Loucy (cell line): ENCODE results near the gene EXOC8.

ENCODE experiments used
- H2AFZ ChIP-seq: fragments of 200-600 bp; sonication (generic); 2 replicates; pipeline ENCODE4 v1.6.0; 2016; ENCODE audit warnings: antibody characterized with exemption, mild to moderate bottlenecking, low read length, moderate library complexity
- H3F3A ChIP-seq: fragments of 200-600 bp; 2 replicates; pipeline ENCODE4 v1.6.0; 2016; ENCODE audit warnings: antibody characterized with exemption, low read depth, mild to moderate bottlenecking
- H3K27me3 ChIP-seq: fragments of 200-600 bp; sonication (generic); 2 replicates; pipeline ENCODE4 v1.6.1; 2014; ENCODE audit warnings: low read length, mild to moderate bottlenecking; ENCODE audit not compliant: insufficient read depth, poor library complexity, severe bottlenecking
- H3K36me3 ChIP-seq: fragments of 200-600 bp; sonication (generic); 2 replicates; pipeline ENCODE4 v1.6.1; 2016; ENCODE audit warnings: low read length; ENCODE audit not compliant: insufficient read depth
- H3K4me1 ChIP-seq: fragments of 200-600 bp; sonication (generic); 2 replicates; pipeline ENCODE4 v1.5.1; 2014; ENCODE audit warnings: low read length, mild to moderate bottlenecking; ENCODE audit not compliant: insufficient read depth, poor library complexity, severe bottlenecking
- H3K4me2 ChIP-seq: fragments of 200-600 bp; sonication (generic); 2 replicates; pipeline ENCODE4 v1.6.0; 2014; ENCODE audit warnings: antibody characterized with exemption, low read length, low read depth, mild to moderate bottlenecking; ENCODE audit not compliant: poor library complexity, severe bottlenecking
- H3K4me3 ChIP-seq: fragments of 200-600 bp; sonication (generic); 2 replicates; pipeline ENCODE4 v1.5.1; 2014; ENCODE audit warnings: low read length, mild to moderate bottlenecking, mixed read lengths; ENCODE audit not compliant: poor library complexity, severe bottlenecking
- H3K79me2 ChIP-seq: fragments of 200-600 bp; sonication (generic); 2 replicates; pipeline ENCODE4 v1.6.1; 2014; ENCODE audit warnings: low read length; ENCODE audit not compliant: insufficient read depth
- H3K9ac ChIP-seq: fragments of 200-600 bp; sonication (generic); 2 replicates; pipeline ENCODE4 v1.6.0; 2014; ENCODE audit warnings: mild to moderate bottlenecking, low read depth, low read length, moderate library complexity; ENCODE audit not compliant: poor library complexity, severe bottlenecking
- H3K9me2 ChIP-seq: fragments of 200-600 bp; sonication (generic); replicated peaks from 2 replicates; pipeline ENCODE4 v1.6.1; 2016; ENCODE audit warnings: low read depth, low read length, mixed read lengths
- H3K9me3 ChIP-seq: fragments of 200-600 bp; sonication (generic); 2 replicates; pipeline ENCODE4 v1.6.1; 2014; ENCODE audit warnings: mild to moderate bottlenecking, antibody characterized with exemption, low read length, low read depth; ENCODE audit not compliant: insufficient read depth
- H4K20me1 ChIP-seq: fragments of 200-600 bp; sonication (generic); 2 replicates; pipeline ENCODE4 v1.6.0; 2014; ENCODE audit warnings: antibody characterized with exemption, low read length, mild to moderate bottlenecking; ENCODE audit not compliant: insufficient read depth, poor library complexity, severe bottlenecking
- CTCF ChIP-seq: fragments of 200-600 bp; sonication (generic); conservative IDR thresholded peaks from 2 replicates; pipeline ENCODE4 v1.5.1; 2014; ENCODE audit warnings: mild to moderate bottlenecking, antibody characterized with exemption, low read length
- EZH2phosphoT487 ChIP-seq: fragments of 200-600 bp; IDR thresholded peaks from 2 replicates; pipeline ENCODE4 v1.6.1; 2018; ENCODE audit warnings: antibody characterized with exemption, mild to moderate bottlenecking, moderate library complexity, borderline replicate concordance

EXOC8 gene

GRCh38 chr1:231355171-231355570 lies 17.5 kb upstream of the EXOC8 start:
- Histone ChIP-seq H3K4me1 (no peaks in the 10 kb centered on the region), H3K9me3 (no peaks in the 10 kb centered on the region), H3K9ac (no peak overlapping the region), H4K20me1 (no peaks in the 10 kb centered on the region), H3K27me3 (no peaks in the 10 kb centered on the region), H3K4me3 (no peak overlapping the region), H2AFZ (no peak overlapping the region), H3F3A (no peaks in the 10 kb centered on the region), H3K9me2 (no peaks in the 10 kb centered on the region), H3K79me2 (no peaks in the 10 kb centered on the region), H3K36me3 (peaks cover 31% of the 10 kb centered on the region), H3K4me2 (no peak overlapping the region)
- TF ChIP-seq EZH2phosphoT487 (no peak), CTCF (no peak)

- no peak overlapping the region for H3K4me2 ChIP-seq
- H3K9ac ChIP-seq: no peak overlapping the region
- H3F3A ChIP-seq: no peaks in the 10 kb centered on the region
- H3K9me3 ChIP-seq: no peaks in the 10 kb centered on the region
- H4K20me1 ChIP-seq: no peaks in the 10 kb centered on the region
- peaks cover 37% of the 10 kb centered on the region for H3K36me3 ChIP-seq
- H2AFZ ChIP-seq: no peak overlapping the region
- no peaks in the 10 kb centered on the region for H3K27me3 ChIP-seq
- no peak for TF ChIP-seq CTCF
- TF ChIP-seq EZH2phosphoT487: no peak
- no peaks in the 10 kb centered on the region for H3K4me1 ChIP-seq
- H3K9me2 ChIP-seq: no peaks in the 10 kb centered on the region
- no peak overlapping the region for H3K4me3 ChIP-seq
- no peaks in the 10 kb centered on the region for H3K79me2 ChIP-seq
Observed at GRCh38 chr1:231354330-231355020, 16.8 kb upstream of the EXOC8 start.

GRCh38 chr1:231353086-231353485 lies 15.4 kb upstream of the EXOC8 start:
- Histone ChIP-seq H3K4me3 (no peak overlapping the region), H3K79me2 (no peaks in the 10 kb centered on the region), H3K9me3 (no peaks in the 10 kb centered on the region), H3K36me3 (peaks cover 51% of the 10 kb centered on the region), H3F3A (no peaks in the 10 kb centered on the region), H3K9me2 (no peaks in the 10 kb centered on the region), H3K9ac (no peak overlapping the region), H2AFZ (no peak overlapping the region), H3K4me2 (no peak overlapping the region), H4K20me1 (no peaks in the 10 kb centered on the region), H3K4me1 (no peaks in the 10 kb centered on the region), H3K27me3 (no peaks in the 10 kb centered on the region)
- TF ChIP-seq CTCF (no peak), EZH2phosphoT487 (no peak)
